ENCODE data around the gene NEK2. TPM values are rescaled to one million over a fixed set of nuclear protein-coding genes. Genes with fewer than 3 reads are reported as not detected.

NEK2 gene
- total and polyA plus RNA-seq, 2 of the 13 experiments (the other 11 are each of a cell fraction or from before 2014, with no cell fraction given) = 10.9 to 40.8 TPM

DNA sequence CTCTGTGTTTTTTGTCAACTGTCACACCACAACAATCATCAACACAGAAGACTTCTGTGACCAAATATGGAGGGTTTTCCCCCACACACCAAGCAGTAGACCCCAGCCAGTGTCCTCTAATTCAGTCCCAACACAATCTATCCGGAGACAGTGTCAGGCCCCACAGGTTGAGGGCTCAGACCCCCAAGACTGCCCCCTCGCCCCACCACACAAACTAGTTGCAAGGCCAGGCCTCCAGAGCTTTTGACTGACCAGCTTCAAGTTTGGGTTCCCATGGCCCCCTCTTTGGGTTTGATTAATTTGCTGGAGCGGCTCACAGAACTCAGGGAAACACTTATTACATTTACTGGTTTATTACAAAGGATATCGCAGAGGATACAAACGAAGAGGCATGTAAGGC lies 37.2 kb downstream of the NEK2 start (continued):
- TF ChIP-seq, protein P1, sequence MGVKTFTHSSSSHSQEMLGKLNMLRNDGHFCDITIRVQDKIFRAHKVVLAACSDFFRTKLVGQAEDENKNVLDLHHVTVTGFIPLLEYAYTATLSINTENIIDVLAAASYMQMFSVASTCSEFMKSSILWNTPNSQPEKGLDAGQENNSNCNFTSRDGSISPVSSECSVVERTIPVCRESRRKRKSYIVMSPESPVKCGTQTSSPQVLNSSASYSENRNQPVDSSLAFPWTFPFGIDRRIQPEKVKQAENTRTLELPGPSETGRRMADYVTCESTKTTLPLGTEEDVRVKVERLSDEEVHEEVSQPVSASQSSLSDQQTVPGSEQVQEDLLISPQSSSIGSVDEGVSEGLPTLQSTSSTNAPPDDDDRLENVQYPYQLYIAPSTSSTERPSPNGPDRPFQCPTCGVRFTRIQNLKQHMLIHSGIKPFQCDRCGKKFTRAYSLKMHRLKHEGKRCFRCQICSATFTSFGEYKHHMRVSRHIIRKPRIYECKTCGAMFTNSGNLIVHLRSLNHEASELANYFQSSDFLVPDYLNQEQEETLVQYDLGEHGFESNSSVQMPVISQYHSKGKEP (CRISPR knock-in tag; IDR thresholded peaks at IDR 0.05) = no peak
- TF ChIP-seq USF2 (IDR thresholded peaks at IDR 0.05; ENCODE audit: low read depth, low read length) (no peak), USF2 (CRISPR knock-in tag; IDR thresholded peaks at IDR 0.05; ENCODE audit: borderline replicate concordance) (no peak), ZSCAN29 (CRISPR knock-in tag; conservative IDR thresholded peaks at IDR 0.05) (no peak), TMF1 (CRISPR knock-in tag; IDR thresholded peaks at IDR 0.05; ENCODE audit: low read depth) (no peak)

DNA sequence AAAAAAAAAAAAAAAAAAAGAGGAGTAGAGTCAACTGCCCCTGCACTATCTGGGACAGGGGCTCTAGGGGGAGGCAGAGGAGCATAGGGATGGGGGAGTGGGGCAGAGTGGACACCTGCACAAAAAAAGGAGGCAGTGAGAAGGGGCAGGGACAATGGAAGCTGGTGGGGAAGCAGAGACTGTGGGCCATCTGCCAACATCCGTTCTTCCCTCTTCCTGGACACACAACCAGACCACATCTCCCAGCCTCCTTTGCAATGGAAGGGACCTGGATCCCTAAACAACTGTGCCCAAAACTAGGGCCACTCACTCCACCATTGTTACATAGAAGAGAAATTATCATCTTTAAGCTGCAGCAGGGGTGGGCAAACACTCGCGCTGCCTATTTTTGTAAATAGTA lies 38.4 kb downstream of the NEK2 start:
- WGBS (ENCODE audit: low lambda C conversion rate) = 100% methylated on average over 2 of the region's 3 CpGs
- BruUV-seq (replicated peaks) = no TSS peak
- Histone ChIP-seq H3K4me2 (ENCODE audit: low read depth, low read length) (no peak overlapping the region), H3K9ac (ENCODE audit: insufficient read depth, low read depth, low read length) (no peak overlapping the region), H3K4me3 (replicated peaks in 1 of 3; ENCODE audit: insufficient read depth in 1 of 3, low read depth in 2 of 3, low read length in 3 of 3) (no peak overlapping the region), H3K36me3 (replicated peaks in 1 of 2; ENCODE audit: control insufficient read depth in 1 of 2, insufficient read depth in 2 of 2, low read length in 2 of 2) (no peaks in the 10 kb centered on the region), H3K79me2 (ENCODE audit: insufficient read depth, low read length) (no peaks in the 10 kb centered on the region), H3K9me3 (ENCODE audit: low read length) (no peaks in the 10 kb centered on the region), H4K20me1 (ENCODE audit: insufficient read depth, low read length) (no peaks in the 10 kb centered on the region), H3K27ac (ENCODE audit: extremely low read length, insufficient read depth, low read length) (no peak overlapping the region), H3K4me1 (ENCODE audit: insufficient read depth, low read length) (peaks cover 91% of the 10 kb centered on the region), H3K27me3 (ENCODE audit: control insufficient read depth in 1 of 2, insufficient read depth in 2 of 2, low read length in 2 of 2) (no peaks in the 10 kb centered on the region; a peak in 1 of 5 replicates), H2AFZ (ENCODE audit: low read length) (no peak overlapping the region)
- intact Hi-C loops (cut with micrococcal nuclease; ENCODE audit: unreplicated experiment) (no loop called here), in situ Hi-C loops (cut with HindIII; ENCODE audit: extremely low pct_ligation_motif_present, low pct_unique_long_range_greater_than_20kb) (no loop called here)
- POLR2A ChIA-PET = no interaction called here
- FAIRE-seq = no peak
- DNase-seq (ENCODE audit: low spot score) = no peak
- CTCF ChIA-PET (ENCODE audit: low intra/inter-chr PET ratio, low total read pairs) = no interaction called here
- no peak for ATAC-seq
- TF ChIP-seq ZNF552 (CRISPR knock-in tag; IDR thresholded peaks at IDR 0.05; ENCODE audit: borderline replicate concordance) (no peak), ZNF138 (CRISPR knock-in tag; IDR thresholded peaks at IDR 0.05; ENCODE audit: low read depth) (no peak), ZNF292 (CRISPR knock-in tag; IDR thresholded peaks at IDR 0.05; ENCODE audit: borderline replicate concordance, low read depth) (no peak), HNRNPH1 (optimal IDR thresholded peaks at IDR 0.05; ENCODE audit: low read depth, low read length) (no peak), REPIN1 (CRISPR knock-in tag; IDR thresholded peaks at IDR 0.05; ENCODE audit: borderline replicate concordance, low read depth) (no peak), SRY (CRISPR knock-in tag; IDR thresholded peaks at IDR 0.05) (no peak), GPBP1L1 (CRISPR knock-in tag; IDR thresholded peaks at IDR 0.05) (no peak), BRD4 (CRISPR knock-in tag; IDR thresholded peaks at IDR 0.05) (no peak), NCOA5 (CRISPR knock-in tag; IDR thresholded peaks at IDR 0.05) (no peak), TBL1XR1 (IDR thresholded peaks at IDR 0.05; ENCODE audit: borderline replicate concordance, low read length, partially characterized antibody) (no peak)
- TF ChIP-seq, protein P2, sequence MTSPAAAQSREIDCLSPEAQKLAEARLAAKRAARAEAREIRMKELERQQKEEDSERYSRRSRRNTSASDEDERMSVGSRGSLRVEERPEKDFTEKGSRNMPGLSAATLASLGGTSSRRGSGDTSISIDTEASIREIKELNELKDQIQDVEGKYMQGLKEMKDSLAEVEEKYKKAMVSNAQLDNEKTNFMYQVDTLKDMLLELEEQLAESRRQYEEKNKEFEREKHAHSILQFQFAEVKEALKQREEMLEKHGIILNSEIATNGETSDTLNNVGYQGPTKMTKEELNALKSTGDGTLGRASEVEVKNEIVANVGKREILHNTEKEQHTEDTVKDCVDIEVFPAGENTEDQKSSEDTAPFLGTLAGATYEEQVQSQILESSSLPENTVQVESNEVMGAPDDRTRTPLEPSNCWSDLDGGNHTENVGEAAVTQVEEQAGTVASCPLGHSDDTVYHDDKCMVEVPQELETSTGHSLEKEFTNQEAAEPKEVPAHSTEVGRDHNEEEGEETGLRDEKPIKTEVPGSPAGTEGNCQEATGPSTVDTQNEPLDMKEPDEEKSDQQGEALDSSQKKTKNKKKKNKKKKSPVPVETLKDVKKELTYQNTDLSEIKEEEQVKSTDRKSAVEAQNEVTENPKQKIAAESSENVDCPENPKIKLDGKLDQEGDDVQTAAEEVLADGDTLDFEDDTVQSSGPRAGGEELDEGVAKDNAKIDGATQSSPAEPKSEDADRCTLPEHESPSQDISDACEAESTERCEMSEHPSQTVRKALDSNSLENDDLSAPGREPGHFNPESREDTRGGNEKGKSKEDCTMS (CRISPR knock-in tag; conservative IDR thresholded peaks at IDR 0.05) = no peak
- TF ChIP-seq, protein P3, sequence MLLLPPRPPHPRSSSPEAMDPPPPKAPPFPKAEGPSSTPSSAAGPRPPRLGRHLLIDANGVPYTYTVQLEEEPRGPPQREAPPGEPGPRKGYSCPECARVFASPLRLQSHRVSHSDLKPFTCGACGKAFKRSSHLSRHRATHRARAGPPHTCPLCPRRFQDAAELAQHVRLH (CRISPR knock-in tag; IDR thresholded peaks at IDR 0.05; ENCODE audit: borderline replicate concordance, low read depth) = no peak

Data from HepG2 (cell line).